H9 (cell line): ENCODE results near the gene SV2C. TPM values are rescaled to one million over a fixed set of nuclear protein-coding genes. Genes with fewer than 3 reads are reported as not detected.

ENCODE experiments used
- DNase-seq: peaks from one replicate; pipeline ENCODE4 v3.0.0-alpha.2; 2017
- H2AFZ ChIP-seq: one replicate; pipeline ENCODE4 v1.6.1; 2013; ENCODE audit warnings: mild to moderate bottlenecking, low read length, control low read depth, moderate library complexity
- H2AK5ac ChIP-seq: 2 replicates; pipeline ENCODE4 v1.6.1; 2013; ENCODE audit warnings: low read length, control low read depth, mixed read lengths; ENCODE audit not compliant: insufficient read length
- H2BK120ac ChIP-seq: one replicate; pipeline ENCODE4 v1.6.1; 2013; ENCODE audit warnings: low read depth, mild to moderate bottlenecking, low read length, control low read depth, inconsistent platforms; ENCODE audit not compliant: poor library complexity, severe bottlenecking
- H2BK12ac ChIP-seq: 2 replicates; pipeline ENCODE4 v1.6.1; 2013; ENCODE audit warnings: low read length, control low read depth, mixed read lengths, low read depth; ENCODE audit not compliant: insufficient read length
- H2BK15ac ChIP-seq: 2 replicates; pipeline ENCODE4 v1.6.1; 2013; ENCODE audit warnings: low read depth, low read length, control low read depth
- H2BK20ac ChIP-seq: one replicate; pipeline ENCODE4 v1.6.1; 2013; ENCODE audit warnings: low read depth, mild to moderate bottlenecking, low read length, control low read depth, inconsistent platforms; ENCODE audit not compliant: poor library complexity, severe bottlenecking
- H2BK5ac ChIP-seq: 2 replicates; pipeline ENCODE4 v1.6.1; 2013; ENCODE audit warnings: low read length, control low read depth, mixed read lengths; ENCODE audit not compliant: insufficient read length
- H3K14ac ChIP-seq: 2 replicates; pipeline ENCODE4 v1.6.1; 2013; ENCODE audit warnings: low read length, control low read depth; ENCODE audit not compliant: insufficient read depth
- H3K18ac ChIP-seq: 2 replicates; pipeline ENCODE4 v1.6.1; 2013; ENCODE audit warnings: low read depth, mild to moderate bottlenecking, mixed read lengths, low read length, control low read depth; ENCODE audit not compliant: insufficient read length
- H3K23ac ChIP-seq: 2 replicates; pipeline ENCODE4 v1.6.1; 2013; ENCODE audit warnings: low read length, control low read depth, mixed read lengths, low read depth; ENCODE audit not compliant: insufficient read length
- H3K23me2 ChIP-seq: 2 replicates; pipeline ENCODE4 v1.6.1; 2013; ENCODE audit warnings: low read depth, mild to moderate bottlenecking, mixed read lengths, low read length, control low read depth; ENCODE audit not compliant: insufficient read length, poor library complexity, severe bottlenecking
- H3K27ac ChIP-seq: 2 replicates; pipeline ENCODE4 v1.5.1; 2013; ENCODE audit warnings: low read length, control low read depth, mixed read lengths, low read depth; ENCODE audit not compliant: insufficient read length
- H3K27me3 ChIP-seq: 2 replicates; pipeline ENCODE4 v1.6.1; 2013; ENCODE audit warnings: low read length, control low read depth, inconsistent platforms; ENCODE audit not compliant: insufficient read depth
- H3K4ac ChIP-seq: 2 replicates; pipeline ENCODE4 v1.6.1; 2013; ENCODE audit warnings: low read depth, mild to moderate bottlenecking, control low read depth, inconsistent platforms, low read length, moderate library complexity
- H3K4me1 ChIP-seq: 2 replicates; pipeline ENCODE4 v1.6.1; 2013; ENCODE audit warnings: low read length, control low read depth, inconsistent platforms; ENCODE audit not compliant: insufficient read depth
- H3K4me2 ChIP-seq: 2 replicates; pipeline ENCODE4 v1.6.1; 2013; ENCODE audit warnings: low read length, control low read depth, mixed read lengths; ENCODE audit not compliant: insufficient read length, insufficient read depth
- H3K56ac ChIP-seq: 2 replicates; pipeline ENCODE4 v1.6.1; 2013; ENCODE audit warnings: low read depth, mild to moderate bottlenecking, mixed read lengths, low read length, control low read depth; ENCODE audit not compliant: insufficient read length
- H3K79me1 ChIP-seq: 2 replicates; pipeline ENCODE4 v1.6.1; 2013; ENCODE audit warnings: low read depth, mild to moderate bottlenecking, moderate library complexity, low read length, control low read depth, inconsistent platforms; ENCODE audit not compliant: insufficient read depth, poor library complexity, severe bottlenecking
- H3K79me2 ChIP-seq: 2 replicates; pipeline ENCODE4 v1.6.1; 2013; ENCODE audit warnings: low read length, control low read depth, inconsistent platforms; ENCODE audit not compliant: insufficient read depth
- H3K9ac ChIP-seq: 2 replicates; pipeline ENCODE4 v1.6.1; 2013; ENCODE audit warnings: low read length, control low read depth, mixed read lengths; ENCODE audit not compliant: insufficient read length; ENCODE audit errors: extremely low read depth
- H3K9me3 ChIP-seq: one replicate; pipeline ENCODE4 v1.6.1; 2013; ENCODE audit warnings: low read depth, low read length, inconsistent platforms; ENCODE audit not compliant: control insufficient read depth
- H3T11ph ChIP-seq: one replicate; pipeline ENCODE4 v1.6.1; 2013; ENCODE audit warnings: mild to moderate bottlenecking, low read length, control low read depth, inconsistent platforms
- H4K20me1 ChIP-seq: one replicate; pipeline ENCODE4 v1.6.1; 2013; ENCODE audit not compliant: control insufficient read depth, insufficient read length, insufficient read depth
- H4K5ac ChIP-seq: 2 replicates; pipeline ENCODE4 v1.6.1; 2013; ENCODE audit warnings: low read depth, mild to moderate bottlenecking, mixed read lengths, low read length, control low read depth; ENCODE audit not compliant: insufficient read length
- H4K8ac ChIP-seq: replicated peaks from 2 replicates; pipeline ENCODE4 v1.6.1; 2013; ENCODE audit warnings: low read length, control low read depth, mixed read lengths, low read depth; ENCODE audit not compliant: insufficient read length
- H4K91ac ChIP-seq: 2 replicates; pipeline ENCODE4 v1.6.1; 2013; ENCODE audit warnings: low read depth, mild to moderate bottlenecking, moderate library complexity, mixed read lengths, low read length, control low read depth; ENCODE audit not compliant: insufficient read length
- H3K27ac Mint-ChIP-seq, 3 experiments: 2 replicates in 2 of 3; 3 replicates in 1 of 3; pipeline ENCODE4 v1.8.0; 2020 to 2021; ENCODE audit warnings: mixed read lengths in 3 of 3, mild to moderate bottlenecking in 1 of 3, moderate library complexity in 1 of 3
- H3K27me3 Mint-ChIP-seq: 2 replicates; pipeline ENCODE4 v1.8.0; 2021; ENCODE audit warnings: low read depth, mild to moderate bottlenecking, moderate library complexity, mixed read lengths
- H3K36me3 Mint-ChIP-seq, 3 experiments: 2 replicates in 2 of 3; 3 replicates in 1 of 3; pipeline ENCODE4 v1.8.0; 2020 to 2021; ENCODE audit warnings: low read depth in 3 of 3, mixed read lengths in 3 of 3; ENCODE audit not compliant: insufficient read depth in 1 of 3
- H3K4me1 Mint-ChIP-seq, 2 experiments: 2 replicates each; pipeline ENCODE4 v1.8.0; 2020; ENCODE audit warnings: mixed read lengths in 2 of 2
- H3K4me3 Mint-ChIP-seq, 2 experiments: 2 replicates in 1 of 2; 3 replicates in 1 of 2; pipeline ENCODE4 v1.8.0; 2020 to 2021; ENCODE audit warnings: mild to moderate bottlenecking in 2 of 2, mixed read lengths in 2 of 2, moderate library complexity in 1 of 2
- H3K9me3 Mint-ChIP-seq, 2 experiments: 2 replicates in 1 of 2; 3 replicates in 1 of 2; pipeline ENCODE4 v1.8.0; 2020; ENCODE audit warnings: mild to moderate bottlenecking in 2 of 2, mixed read lengths in 2 of 2, moderate library complexity in 1 of 2
- CTCF ChIP-seq: fragments of 200-600 bp; sonication (generic); conservative IDR thresholded peaks from 3 replicates; pipeline ENCODE4 v1.8.0; 2021; ENCODE audit warnings: antibody characterized with exemption, mild to moderate bottlenecking
- WGBS: extraction: QIAGEN DNeasy Blood & Tissue Kit; methylation state at CpG from one replicate; pipeline ENCODE4 v1.1.7; 2013; ENCODE audit warnings: missing lambda C conversion rate, low lambda C conversion rate, mixed read lengths; ENCODE audit not compliant: insufficient read length; ENCODE audit errors: extremely low coverage; 5-methylcytosine and 5-hydroxymethylcytosine counted together
- total RNA-seq: library from RNA; stranded (reverse); gene quantifications from 2 replicates; pipeline ENCODE4 v1.2.1, GENCODE V29; 2021

Gene SV2C
- total RNA-seq, 1 experiment from 2014 or later = 0.09 TPM

DNA sequence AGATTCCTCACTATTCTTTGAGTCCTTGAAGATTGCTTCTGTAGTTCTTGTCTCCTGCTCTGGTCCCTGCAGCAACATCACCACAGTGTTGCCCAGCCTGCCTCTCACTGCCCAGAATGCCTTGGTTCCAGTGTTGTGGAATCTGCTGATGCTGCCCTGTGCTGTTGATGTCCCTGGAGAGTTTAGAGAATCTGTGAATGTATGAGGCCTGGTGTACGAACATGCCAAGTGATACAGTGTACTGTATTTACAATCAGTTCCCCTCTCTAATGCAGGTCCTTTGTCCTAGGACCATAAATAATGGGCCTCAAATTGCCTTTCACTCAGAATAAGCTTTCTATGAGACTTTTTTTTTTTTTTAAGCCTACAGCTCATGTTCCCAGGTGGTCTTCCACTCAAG lies 8.2 kb downstream of the SV2C start:
- no peaks in the 10 kb centered on the region for H3K79me1 ChIP-seq
- H3K4me1 ChIP-seq = no peaks in the 10 kb centered on the region
- H3K36me3 Mint-ChIP-seq = no peaks in the 10 kb centered on the region
- H2BK5ac ChIP-seq = no peak overlapping the region
- no peaks in the 10 kb centered on the region for H4K20me1 ChIP-seq
- H3K9me3 Mint-ChIP-seq = peaks cover 0 to 3% of the 10 kb centered on the region in 2 experiments; a peak in 2 of 5 replicates
- H3K27ac ChIP-seq = no peak overlapping the region
- no peak overlapping the region for H3K27ac Mint-ChIP-seq
- no peak overlapping the region for H4K91ac ChIP-seq
- H2BK12ac ChIP-seq = no peak overlapping the region
- H3K56ac ChIP-seq = no peak overlapping the region
- no CpG with 5 or more reads among the region's 1 CpG for WGBS
- no peaks in the 10 kb centered on the region for H3K23me2 ChIP-seq
- no peak for TF ChIP-seq CTCF
- H4K8ac ChIP-seq = no peak overlapping the region
- no peak overlapping the region for H3K14ac ChIP-seq
- H3K9ac ChIP-seq = no peak overlapping the region
- no peaks in the 10 kb centered on the region for H3K79me2 ChIP-seq
- no peak overlapping the region for H3K4me2 ChIP-seq
- H2BK120ac ChIP-seq = no peak overlapping the region
- peaks cover 25% of the 10 kb centered on the region for H3K27me3 Mint-ChIP-seq
- H3K23ac ChIP-seq = no peak overlapping the region
- no peak overlapping the region for H2BK15ac ChIP-seq
- H3T11ph ChIP-seq = no peak overlapping the region
- no peaks in the 10 kb centered on the region for H3K27me3 ChIP-seq
- no peak overlapping the region for H3K4me3 Mint-ChIP-seq
- no peak for DNase-seq
- H3K4ac ChIP-seq = no peak overlapping the region
- H3K4me1 Mint-ChIP-seq = no peaks in the 10 kb centered on the region
- no peak overlapping the region for H4K5ac ChIP-seq
- no peaks in the 10 kb centered on the region for H3K9me3 ChIP-seq
- no peak overlapping the region for H2AK5ac ChIP-seq
- H2BK20ac ChIP-seq = no peak overlapping the region
- H2AFZ ChIP-seq = no peak overlapping the region
- H3K18ac ChIP-seq = no peak overlapping the region
